DOHH2 (cell line): Measurements from ENCODE around the gene UBE2K.

Experiments
- EZH2phosphoT487 ChIP-seq: fragments of 200-600 bp; sonication (generic); IDR thresholded peaks from 2 replicates; pipeline ENCODE4 v1.6.1; 2017; ENCODE audit warnings: borderline replicate concordance, mild to moderate bottlenecking, antibody characterized with exemption, low read length, moderate library complexity, mixed read lengths
- TF ChIP-seq, protein P1 (sequence below): fragments of 200-600 bp; sonication (generic); IDR thresholded peaks from one replicate; pipeline ENCODE4 v1.5.1; 2014; ENCODE audit warnings: antibody characterized with exemption, mild to moderate bottlenecking, low read depth, low read length; ENCODE audit not compliant: poor library complexity, severe bottlenecking

DNA sequence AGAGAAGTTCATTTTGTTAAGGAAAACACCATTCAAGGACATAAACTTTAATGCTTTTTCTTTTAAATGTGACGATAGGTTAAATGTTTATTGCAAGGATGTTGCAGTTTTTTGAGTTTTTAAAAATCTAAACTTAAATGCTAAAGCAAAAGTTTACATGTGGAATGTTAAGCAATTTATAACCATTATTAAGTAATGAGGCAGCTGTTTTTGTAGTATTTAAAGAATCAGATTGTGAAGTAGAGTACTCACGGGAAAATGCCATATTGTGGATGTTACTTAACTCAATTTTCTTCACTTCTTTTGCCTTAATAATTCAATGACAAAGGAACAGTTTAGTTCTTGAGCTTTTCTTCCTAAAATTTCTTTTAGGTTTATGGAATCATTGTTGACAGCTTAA is 43.5 kb downstream of the UBE2K start:
- TF ChIP-seq, protein P1, sequence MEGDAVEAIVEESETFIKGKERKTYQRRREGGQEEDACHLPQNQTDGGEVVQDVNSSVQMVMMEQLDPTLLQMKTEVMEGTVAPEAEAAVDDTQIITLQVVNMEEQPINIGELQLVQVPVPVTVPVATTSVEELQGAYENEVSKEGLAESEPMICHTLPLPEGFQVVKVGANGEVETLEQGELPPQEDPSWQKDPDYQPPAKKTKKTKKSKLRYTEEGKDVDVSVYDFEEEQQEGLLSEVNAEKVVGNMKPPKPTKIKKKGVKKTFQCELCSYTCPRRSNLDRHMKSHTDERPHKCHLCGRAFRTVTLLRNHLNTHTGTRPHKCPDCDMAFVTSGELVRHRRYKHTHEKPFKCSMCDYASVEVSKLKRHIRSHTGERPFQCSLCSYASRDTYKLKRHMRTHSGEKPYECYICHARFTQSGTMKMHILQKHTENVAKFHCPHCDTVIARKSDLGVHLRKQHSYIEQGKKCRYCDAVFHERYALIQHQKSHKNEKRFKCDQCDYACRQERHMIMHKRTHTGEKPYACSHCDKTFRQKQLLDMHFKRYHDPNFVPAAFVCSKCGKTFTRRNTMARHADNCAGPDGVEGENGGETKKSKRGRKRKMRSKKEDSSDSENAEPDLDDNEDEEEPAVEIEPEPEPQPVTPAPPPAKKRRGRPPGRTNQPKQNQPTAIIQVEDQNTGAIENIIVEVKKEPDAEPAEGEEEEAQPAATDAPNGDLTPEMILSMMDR, result no peak
- TF ChIP-seq EZH2phosphoT487, result no peak
